Stimulated activated CD8-positive, alpha-beta memory T cell treated with anti-CD3 and anti-CD28 coated beads, Interleukin-15, amount 100 ng/mL, for 1 hour (primary cell): ENCODE results near the gene RBM18.

Experiments used
- DNase-seq: peaks from one replicate; pipeline ENCODE4 v3.0.0-alpha.2; 2020; ENCODE audit warnings: low read depth

Gene RBM18

DNA sequence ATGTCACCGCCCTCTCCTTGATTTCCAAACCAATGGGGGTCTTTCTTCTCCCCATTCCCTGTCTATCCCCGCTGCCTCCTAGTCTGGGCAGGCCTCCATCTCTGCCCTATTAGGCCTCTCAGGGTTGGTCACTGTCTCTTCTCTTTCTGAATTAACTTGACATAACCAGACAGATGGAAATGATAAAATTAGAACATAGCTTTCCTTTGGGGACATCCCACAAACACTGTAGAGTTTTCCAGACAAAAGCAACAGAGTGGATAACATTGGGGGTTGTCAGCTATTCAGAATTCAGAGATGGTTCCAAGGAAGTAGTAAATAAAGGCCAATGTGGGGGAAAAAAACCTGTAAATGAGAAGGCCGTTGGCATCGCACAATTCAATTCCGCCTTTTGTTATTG lies 60.6 kb downstream of the RBM18 start:
- DNase-seq: no peak

DNA sequence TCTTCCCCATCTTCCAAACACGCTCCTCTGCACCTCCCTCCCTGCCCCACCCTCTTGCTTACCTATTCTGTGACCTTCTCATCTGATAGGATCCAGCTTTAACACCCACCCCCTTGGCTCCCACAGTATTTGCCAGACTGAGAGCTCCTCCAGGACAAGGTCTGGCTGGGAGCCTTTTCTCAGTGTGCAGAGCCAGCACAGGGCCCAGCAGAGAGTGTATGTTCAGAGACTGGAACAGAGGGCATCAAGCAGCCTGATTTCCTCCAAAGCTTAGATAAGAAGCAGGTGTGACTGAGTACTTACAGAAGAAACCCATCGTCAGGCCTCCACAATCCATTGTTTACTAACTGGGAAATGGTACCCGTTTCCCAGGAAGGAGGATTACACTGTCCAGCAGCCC lies 62.5 kb downstream of the RBM18 start:
- no peak for DNase-seq

DNA sequence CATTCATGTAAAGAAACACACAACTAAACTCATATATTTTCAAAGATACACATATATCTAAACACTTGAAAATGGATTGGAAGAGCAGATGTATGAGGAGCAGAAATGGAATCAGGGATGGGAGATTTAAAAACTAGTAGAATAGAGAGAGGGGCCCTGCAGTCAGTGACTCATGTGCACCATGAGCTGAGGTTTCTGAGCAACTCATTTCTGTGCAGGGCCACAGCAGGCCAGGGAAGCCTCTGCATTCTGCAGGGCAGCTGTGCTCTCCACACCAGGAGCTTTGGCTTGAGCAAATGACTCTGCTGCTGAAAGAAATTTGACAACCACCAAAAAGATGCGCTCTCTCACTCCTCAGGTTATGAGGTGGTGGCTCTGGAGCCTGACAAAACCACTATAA lies 63.0 kb downstream of the RBM18 start:
- DNase-seq: no peak

- no peak for DNase-seq
These were observed 63.6 kb downstream of the RBM18 start for GRCh38 chr9:122200960-122201595.

- DNase-seq: no peak
These were observed 66.8 kb downstream of the RBM18 start for GRCh38 chr9:122197882-122198281.

GRCh38 chr9:122197426-122197825 lies 67.2 kb downstream of the RBM18 start:
- DNase-seq: no peak

DNA sequence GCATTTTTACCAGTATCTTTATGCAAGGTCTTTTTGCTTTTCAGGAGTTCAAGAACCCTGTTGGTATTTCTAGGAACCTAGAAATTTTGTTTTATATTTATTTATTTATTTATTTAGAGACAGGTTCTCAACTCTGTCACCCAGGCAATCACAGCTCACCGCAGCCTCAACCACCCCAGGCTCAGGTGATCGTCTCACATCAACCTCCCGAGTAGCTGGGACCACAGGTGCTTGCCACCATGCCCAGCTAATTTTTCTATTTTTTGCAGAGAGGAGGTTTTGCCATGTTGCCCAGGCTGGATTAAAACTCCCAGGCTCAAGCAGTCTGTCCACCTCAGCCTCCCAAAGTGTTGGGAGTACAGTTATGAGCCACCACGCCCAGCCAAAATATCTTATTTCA lies 68.8 kb downstream of the RBM18 start:
- DNase-seq: no peak

DNA sequence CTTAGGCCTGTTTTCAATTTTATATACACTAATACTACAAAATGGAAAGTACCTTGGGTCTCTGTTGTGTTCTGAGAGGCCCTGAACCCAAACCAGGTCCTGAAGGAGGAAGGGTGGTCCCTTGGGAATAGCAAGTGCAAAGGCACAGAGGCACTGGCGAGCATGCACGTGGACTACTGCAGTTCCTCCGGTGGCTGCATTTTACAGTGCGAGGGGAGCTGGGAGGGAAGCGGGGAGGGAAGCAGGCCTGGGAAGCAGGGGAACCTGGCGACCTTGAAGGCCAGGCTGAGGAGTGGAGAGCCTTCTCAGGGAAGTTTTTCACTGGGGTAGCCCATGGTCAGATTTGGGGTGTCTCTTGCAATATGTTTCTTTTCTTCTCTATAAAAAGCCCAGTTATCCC lies 71.0 kb downstream of the RBM18 start:
- no peak for DNase-seq

DNA sequence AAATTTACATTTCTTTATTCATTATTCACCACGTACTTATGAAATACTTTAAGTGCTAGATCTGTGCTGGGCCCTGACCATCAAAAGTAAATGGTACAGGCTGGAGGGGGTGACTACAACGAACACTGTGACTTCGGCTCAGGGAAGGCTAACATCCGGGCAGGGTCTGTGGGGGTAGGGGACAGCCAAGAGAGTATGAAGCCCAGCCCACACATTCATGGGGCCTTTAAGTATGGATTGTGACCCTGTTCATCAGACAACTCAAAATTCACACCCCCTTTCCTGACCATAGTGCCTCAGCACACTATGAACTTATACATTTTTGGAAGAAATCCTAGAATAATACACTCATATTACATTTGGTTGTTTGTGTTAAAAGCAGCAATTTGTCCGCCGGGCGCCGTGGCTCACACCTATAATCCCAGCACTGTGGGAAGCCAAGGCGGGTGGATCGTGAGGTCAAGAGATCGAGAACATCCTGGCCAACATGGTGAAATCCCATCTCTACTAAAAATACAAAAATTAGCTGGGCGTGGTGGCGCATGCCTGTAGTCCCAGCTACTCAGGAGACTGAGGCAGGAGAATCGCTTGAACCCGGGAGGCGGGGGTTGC lies 71.6 kb downstream of the RBM18 start:
- no peak for DNase-seq

- DNase-seq: no peak
These were observed 72.3 kb downstream of the RBM18 start for GRCh38 chr9:122192261-122192875.

DNA sequence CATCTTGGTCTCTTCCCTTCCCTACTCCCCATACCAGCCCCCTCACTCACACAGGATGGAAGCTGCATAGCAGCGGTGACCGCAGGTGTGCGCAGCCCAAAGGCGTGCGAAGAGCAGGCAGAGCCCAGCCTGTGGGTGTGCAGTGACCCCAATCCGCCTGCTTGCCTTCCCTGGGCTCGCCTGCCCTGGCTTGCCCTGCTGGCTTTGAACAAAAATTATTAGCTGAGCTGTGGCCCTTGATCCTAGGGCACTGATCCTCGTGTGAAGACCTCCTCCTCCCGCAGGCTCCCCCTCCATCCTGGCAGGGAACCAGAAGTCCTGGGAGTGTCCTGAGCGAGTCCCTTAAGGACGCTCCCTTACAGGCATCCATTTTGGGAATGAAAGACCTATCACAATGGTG lies 73.1 kb downstream of the RBM18 start:
- no peak for DNase-seq

DNA sequence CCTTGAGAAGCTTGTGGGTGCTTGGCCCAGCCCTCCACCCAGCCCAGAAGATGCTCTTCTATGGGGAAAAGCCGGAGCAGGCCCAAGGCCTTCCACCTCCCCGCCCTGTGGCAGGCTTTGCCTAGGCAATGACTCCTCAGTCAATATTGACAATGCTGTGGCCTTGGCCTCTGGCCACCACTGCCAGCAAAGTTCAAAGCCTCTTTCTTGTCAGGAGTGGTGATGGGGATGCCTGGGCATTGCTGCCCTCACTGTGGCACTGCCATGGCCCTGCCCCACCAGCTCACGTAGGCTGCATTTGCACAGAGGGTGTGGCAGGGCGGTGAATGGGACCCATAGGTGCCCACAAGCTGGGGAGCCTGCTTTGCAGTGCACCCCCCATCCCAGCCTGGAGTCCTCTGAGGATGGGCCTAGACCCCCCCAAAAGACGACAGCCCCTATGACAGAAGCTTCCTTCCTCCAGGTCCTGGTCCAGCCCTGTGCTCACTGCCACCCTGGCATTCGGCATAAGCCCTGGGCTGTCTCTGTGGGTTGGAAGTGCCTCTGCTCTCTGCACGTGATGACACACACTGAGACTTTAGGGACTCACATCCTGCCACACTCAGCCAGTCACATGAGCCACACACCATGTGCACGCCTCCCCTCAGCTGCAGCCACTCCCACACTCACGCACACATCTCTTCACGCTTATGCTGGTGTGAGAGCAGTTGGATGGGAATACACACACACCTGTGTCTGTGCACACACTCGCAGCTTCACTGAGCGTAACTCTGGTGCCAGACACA lies 73.9 kb downstream of the RBM18 start:
- DNase-seq: no peak

DNA sequence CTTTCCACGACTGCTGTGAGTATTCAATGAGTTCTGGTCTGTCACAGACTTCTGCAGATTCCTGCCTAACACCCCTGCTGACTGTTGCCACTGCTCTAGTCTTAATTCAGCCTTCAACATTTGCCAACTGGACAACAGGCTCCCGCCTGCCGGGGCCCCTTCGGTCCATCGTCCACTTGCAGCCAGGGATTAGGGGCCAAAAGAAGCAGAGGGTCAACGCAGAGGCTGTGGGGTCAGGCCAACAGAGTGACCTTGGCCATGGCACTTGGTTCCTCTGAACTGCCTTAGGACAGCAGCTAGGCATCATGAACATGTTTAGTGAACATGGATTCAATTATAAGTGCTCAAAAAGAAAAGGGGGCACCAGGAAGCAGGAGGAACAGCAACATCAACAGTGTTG lies 76.3 kb downstream of the RBM18 start:
- DNase-seq: no peak
